ENCODE results near the gene SCYL2. TPM values are rescaled to one million over a fixed set of nuclear protein-coding genes. Genes with fewer than 3 reads are reported as not detected.
A peak's percentile ranks its signal among the peaks of the same experiment; 100 is the strongest.

SCYL2 gene
- total and polyA plus RNA-seq, 9 donors = 11.0 to 47.6 (median 37.1) TPM

- Histone ChIP-seq H3K9me3 (no peaks in the 10 kb centered on the region), H3K4me1 (ENCODE audit: insufficient read depth) (peaks cover 1% of the 10 kb centered on the region), H3K36me3 (no peaks in the 10 kb centered on the region), H3K4me3 (no peak overlapping the region), H3K27me3 (no peaks in the 10 kb centered on the region), H3K27ac (no peak overlapping the region)
- 17 to 21% (median 20%) methylated on average over 7 of the region's 7 CpGs for WGBS, 3 donors
- TF ChIP-seq, protein P1, sequence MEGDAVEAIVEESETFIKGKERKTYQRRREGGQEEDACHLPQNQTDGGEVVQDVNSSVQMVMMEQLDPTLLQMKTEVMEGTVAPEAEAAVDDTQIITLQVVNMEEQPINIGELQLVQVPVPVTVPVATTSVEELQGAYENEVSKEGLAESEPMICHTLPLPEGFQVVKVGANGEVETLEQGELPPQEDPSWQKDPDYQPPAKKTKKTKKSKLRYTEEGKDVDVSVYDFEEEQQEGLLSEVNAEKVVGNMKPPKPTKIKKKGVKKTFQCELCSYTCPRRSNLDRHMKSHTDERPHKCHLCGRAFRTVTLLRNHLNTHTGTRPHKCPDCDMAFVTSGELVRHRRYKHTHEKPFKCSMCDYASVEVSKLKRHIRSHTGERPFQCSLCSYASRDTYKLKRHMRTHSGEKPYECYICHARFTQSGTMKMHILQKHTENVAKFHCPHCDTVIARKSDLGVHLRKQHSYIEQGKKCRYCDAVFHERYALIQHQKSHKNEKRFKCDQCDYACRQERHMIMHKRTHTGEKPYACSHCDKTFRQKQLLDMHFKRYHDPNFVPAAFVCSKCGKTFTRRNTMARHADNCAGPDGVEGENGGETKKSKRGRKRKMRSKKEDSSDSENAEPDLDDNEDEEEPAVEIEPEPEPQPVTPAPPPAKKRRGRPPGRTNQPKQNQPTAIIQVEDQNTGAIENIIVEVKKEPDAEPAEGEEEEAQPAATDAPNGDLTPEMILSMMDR (IDR thresholded peaks at IDR 0.05) = peak; percentile 23 to 51 (median 47)
- no peak for TF ChIP-seq EP300 (IDR thresholded peaks at IDR 0.05)
- intact Hi-C loops (cut with DNase I) = loop anchor here in 3 of 4 donors (10.0 kb wide), 2 partner anchors 320 to 490 kb away; no protein-coding TSS in a partner anchor
- DNase-seq = no peak
Observed at GRCh38 chr12:100234591-100235304, 32.2 kb upstream of the SCYL2 start.

- Histone ChIP-seq H3K36me3 (no peaks in the 10 kb centered on the region), H3K27ac (no peak overlapping the region), H3K4me1 (ENCODE audit: insufficient read depth) (peaks cover 1% of the 10 kb centered on the region), H3K9me3 (no peaks in the 10 kb centered on the region), H3K4me3 (no peak overlapping the region), H3K27me3 (no peaks in the 10 kb centered on the region)
- intact Hi-C loops (cut with DNase I) = loop anchor here in 3 of 4 donors (10.0 kb wide), 2 partner anchors 316 to 486 kb away; no protein-coding TSS in a partner anchor
- DNase-seq = no peak
- 96 to 98% (median 96%) methylated on average over 3 of the region's 3 CpGs for WGBS, 3 donors
- TF ChIP-seq POLR2A (IDR thresholded peaks at IDR 0.05) (no peak), EP300 (IDR thresholded peaks at IDR 0.05) (no peak)
- TF ChIP-seq, protein P1 (IDR thresholded peaks at IDR 0.05) = no peak
Observed at GRCh38 chr12:100238801-100239200, 28.2 kb upstream of the SCYL2 start.

GRCh38 chr12:100239589-100239988 lies 27.4 kb upstream of the SCYL2 start:
- Histone ChIP-seq H3K4me1 (ENCODE audit: insufficient read depth) (no peaks in the 10 kb centered on the region), H3K9me3 (no peaks in the 10 kb centered on the region), H3K27ac (no peak overlapping the region), H3K27me3 (no peaks in the 10 kb centered on the region), H3K36me3 (no peaks in the 10 kb centered on the region), H3K4me3 (no peak overlapping the region)
- DNase-seq = no peak
- intact Hi-C loops (cut with DNase I) = loop anchor here in 3 of 4 donors (10.0 kb wide), 2 partner anchors 315 to 485 kb away; no protein-coding TSS in a partner anchor
- 95 to 100% (median 100%) methylated on average over 1 of the region's 1 CpG for WGBS, 3 donors
- TF ChIP-seq EP300 (IDR thresholded peaks at IDR 0.05) = no peak
- no peak for TF ChIP-seq POLR2A (IDR thresholded peaks at IDR 0.05)
- TF ChIP-seq, protein P1 (IDR thresholded peaks at IDR 0.05) = no peak

GRCh38 chr12:100243137-100243536 lies 23.8 kb upstream of the SCYL2 start:
- TF ChIP-seq, protein P1 (IDR thresholded peaks at IDR 0.05) = no peak
- no peak for TF ChIP-seq EP300 (IDR thresholded peaks at IDR 0.05)
- no peak for TF ChIP-seq POLR2A (IDR thresholded peaks at IDR 0.05)
- WGBS, 3 donors = 82 to 94% (median 91%) methylated on average over 5 of the region's 5 CpGs
- Histone ChIP-seq H3K4me1 (ENCODE audit: insufficient read depth) (no peaks in the 10 kb centered on the region), H3K27me3 (no peaks in the 10 kb centered on the region), H3K9me3 (no peaks in the 10 kb centered on the region), H3K36me3 (no peaks in the 10 kb centered on the region), H3K4me3 (no peak overlapping the region), H3K27ac (no peak overlapping the region)
- intact Hi-C loops (cut with DNase I) = no loop called here
- DNase-seq = no peak

All from ovary (tissue), 9 donors.